GM12872 (cell line): ENCODE results near the gene RXRA.

Source experiments
- TF ChIP-seq, protein P1 (sequence below): IDR thresholded peaks from 3 replicates; pipeline ENCODE4 v1.5.1; 2011; ENCODE audit warnings: low read depth, mild to moderate bottlenecking, low read length, moderate library complexity; ENCODE audit not compliant: insufficient read depth

The RXRA gene

DNA sequence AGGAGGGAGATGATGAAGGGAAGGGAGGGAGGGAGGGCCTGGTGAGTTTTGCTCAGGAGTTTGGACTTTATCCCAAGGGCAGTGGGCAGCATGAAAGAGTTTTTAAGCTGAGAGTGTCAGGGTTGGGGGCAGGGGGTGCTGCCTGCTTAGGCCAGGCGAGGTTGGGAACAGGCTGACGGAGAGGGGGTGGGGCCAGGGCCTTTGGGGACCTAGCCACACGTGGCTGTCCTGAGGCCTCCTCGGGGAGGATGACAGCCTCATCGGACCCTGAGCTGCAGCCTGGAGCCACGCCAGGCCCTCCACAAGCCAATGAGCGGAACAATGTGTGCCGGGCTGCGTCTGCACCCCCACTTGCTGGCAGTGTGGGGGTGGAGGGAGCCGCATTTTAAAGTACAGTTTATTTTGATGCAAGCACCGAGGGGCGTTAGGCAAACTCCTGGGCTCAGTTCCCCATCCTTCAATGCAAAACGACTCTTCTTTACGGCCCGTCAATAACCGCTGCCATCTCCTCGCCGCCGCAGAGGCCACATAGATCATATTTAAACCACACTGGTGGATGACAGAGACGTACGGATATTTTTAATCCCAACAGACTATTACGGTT, 5.3 kb upstream of the RXRA start:
- TF ChIP-seq, protein P1, sequence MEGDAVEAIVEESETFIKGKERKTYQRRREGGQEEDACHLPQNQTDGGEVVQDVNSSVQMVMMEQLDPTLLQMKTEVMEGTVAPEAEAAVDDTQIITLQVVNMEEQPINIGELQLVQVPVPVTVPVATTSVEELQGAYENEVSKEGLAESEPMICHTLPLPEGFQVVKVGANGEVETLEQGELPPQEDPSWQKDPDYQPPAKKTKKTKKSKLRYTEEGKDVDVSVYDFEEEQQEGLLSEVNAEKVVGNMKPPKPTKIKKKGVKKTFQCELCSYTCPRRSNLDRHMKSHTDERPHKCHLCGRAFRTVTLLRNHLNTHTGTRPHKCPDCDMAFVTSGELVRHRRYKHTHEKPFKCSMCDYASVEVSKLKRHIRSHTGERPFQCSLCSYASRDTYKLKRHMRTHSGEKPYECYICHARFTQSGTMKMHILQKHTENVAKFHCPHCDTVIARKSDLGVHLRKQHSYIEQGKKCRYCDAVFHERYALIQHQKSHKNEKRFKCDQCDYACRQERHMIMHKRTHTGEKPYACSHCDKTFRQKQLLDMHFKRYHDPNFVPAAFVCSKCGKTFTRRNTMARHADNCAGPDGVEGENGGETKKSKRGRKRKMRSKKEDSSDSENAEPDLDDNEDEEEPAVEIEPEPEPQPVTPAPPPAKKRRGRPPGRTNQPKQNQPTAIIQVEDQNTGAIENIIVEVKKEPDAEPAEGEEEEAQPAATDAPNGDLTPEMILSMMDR, result no peak

DNA sequence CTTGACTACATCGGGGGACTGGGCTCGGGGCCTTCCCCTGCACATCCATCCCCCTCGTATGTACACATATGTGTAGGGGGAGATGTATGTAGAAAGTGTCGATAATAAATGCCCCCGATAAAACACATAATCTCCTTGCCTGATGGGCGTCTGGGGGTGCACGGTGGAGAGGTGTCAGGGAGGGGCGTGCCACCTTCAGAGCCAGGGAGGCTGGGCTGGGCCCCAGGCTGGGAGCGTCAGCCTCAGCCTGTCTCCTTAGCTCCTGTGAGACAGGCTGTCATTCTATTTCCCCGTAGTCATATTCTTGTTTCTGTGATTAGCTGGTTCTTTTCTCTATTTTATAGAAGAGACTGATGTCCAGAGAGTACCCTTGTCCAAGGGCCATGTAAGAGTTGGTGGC, 4.7 kb upstream of the RXRA start:
- TF ChIP-seq, protein P1, result no peak

DNA sequence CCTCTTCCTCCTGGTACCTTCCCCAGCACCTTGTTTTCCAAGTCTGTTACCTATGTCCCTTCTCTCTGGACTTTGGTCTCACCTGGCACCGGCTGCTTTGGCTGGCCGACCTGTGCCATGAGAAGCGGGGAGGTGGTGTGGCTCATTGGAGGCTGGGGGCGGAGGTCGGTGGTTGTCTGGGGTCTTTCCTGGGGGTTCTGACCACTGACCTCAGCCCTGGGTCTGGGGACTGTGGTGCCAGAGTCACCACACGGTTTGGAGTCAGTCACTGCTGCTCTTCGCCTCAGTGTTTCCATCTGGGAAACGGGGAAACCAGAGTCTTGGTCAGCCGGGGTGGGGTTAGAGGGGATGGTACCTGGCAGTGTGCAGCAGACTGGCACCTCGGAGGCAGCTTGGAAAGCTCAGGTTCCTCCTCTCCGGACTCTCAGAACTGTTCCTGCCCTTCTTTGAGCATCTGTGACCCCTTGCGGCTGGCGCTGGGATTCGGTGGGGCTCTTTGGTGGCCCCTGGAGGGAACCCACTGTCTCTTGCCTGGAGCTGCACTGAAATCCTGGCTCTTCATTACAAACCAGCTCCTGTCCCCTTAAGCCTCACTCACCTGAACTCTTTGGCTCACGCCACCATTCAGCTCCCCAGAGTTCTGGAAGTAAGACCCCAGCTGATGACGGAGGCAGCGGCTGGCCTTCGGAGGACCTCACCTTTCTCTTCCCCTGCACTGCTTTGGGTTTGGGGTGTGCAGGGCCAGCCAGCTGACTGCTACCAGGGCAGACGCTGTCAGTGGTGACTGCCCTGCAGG, 4.1 kb upstream of the RXRA start:
- TF ChIP-seq, protein P1, result no peak

DNA sequence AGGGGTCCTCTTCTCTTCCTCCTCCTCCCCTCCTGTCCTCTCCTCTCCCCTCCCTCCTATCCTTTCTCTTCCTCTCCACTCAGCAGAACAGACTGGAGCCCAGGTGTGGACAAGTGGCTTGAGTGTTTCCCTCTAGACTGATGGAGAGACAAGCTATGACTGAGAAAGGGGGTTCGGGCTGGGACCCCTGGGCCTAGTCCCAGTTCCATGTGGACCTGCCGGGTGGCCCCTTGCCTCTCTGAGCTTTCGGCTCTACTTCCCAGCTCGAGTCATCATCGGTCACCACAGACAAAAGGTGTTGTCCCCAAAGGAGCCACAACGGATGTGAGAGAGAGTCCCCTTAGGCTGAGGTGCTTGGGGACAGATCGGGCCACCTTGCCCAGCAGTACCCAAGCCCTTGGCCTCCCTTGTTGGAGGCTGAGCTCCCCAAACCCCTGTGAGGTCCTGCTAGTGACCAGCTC, 3.4 kb upstream of the RXRA start:
- TF ChIP-seq, protein P1, result no peak

GRCh38 chr9:134323741-134324358, 2.4 kb upstream of the RXRA start:
- TF ChIP-seq, protein P1, result no peak

DNA sequence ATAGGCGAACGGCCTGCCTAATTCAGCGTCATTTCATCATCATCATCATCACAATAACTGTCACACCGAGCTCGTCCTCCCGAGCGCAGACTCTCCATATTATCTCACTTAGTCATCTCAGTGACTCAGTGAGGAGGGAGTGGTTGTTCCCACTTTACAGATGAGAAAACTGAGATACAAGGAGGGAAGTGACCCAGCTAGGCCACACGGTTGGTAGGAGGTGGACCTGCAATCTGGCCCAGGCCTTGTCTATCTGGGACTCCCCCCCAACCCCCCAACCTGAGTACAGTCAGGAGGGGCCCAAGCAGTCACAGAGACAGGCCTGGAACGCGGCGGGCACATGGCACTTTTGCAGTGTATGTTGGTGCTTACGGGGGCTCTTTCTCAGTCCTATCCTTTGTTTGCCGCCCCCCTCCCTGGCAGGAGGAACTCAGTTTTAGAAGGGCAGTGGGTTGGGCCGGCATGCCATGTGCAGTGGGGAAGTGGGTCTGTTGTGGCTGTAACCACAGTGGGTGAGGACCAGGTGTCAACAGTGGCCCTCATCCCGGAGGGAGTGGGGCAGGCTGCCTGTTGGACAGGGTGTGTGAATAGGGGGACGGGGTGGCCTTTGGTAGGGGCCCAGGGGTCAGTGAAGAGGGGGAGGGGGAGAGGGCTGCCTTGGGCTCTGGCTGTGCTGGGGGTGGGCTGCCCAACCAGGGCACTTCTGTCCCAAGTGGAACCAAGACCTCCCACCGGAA, 1.7 kb upstream of the RXRA start:
- TF ChIP-seq, protein P1, result no peak
